ENCODE results near the gene VWA8. TPM values are rescaled to one million over a fixed set of nuclear protein-coding genes. Genes with fewer than 3 reads are reported as not detected.

The VWA8 gene
- polyA plus RNA-seq, 1 of the 3 experiments (the other 2 are of a cell fraction) = 5.5 TPM

DNA sequence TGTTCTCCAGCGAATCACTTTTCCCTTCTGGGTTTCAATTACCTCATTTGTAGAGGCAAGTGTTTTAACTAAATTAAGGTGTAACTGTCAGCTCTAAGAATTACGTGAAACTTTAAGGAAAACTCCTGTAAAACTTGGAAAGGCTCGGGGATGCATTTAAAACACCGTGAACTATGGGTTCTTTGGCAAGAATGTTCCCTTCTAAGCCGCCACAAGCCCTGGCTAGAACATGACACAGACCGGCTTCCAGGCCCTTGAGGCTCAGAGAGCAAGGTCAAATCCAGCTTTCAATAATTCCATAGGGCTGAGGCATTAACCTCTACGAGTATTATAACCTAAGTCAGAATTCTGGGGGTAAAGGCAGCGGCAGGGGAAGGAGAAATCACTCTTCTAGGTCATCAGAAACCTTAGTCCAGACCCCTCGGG is 685 bp downstream of the VWA8 start:
- peak overlapping the region; percentile 76 for H3K9ac ChIP-seq
- H3K4me3 ChIP-seq (ENCODE audit: low read depth in 2 of 2, low read length in 1 of 2) = peak overlapping the region; percentile 85 to 86
- H4K20me1 ChIP-seq (ENCODE audit: insufficient read depth) = no peaks in the 10 kb centered on the region
- H3K4me1 ChIP-seq (ENCODE audit: control insufficient read depth in 1 of 2, insufficient read depth in 2 of 2, low read depth in 1 of 2, low read length in 1 of 2) = peaks cover 0 to 5% of the 10 kb centered on the region in 2 experiments; a peak in 2 of 4 replicates
- peak overlapping the region; percentile 72 to 78; a peak in 3 of 4 replicates for H3K27ac ChIP-seq (ENCODE audit: low read depth in 2 of 2, low read length in 1 of 2)
- no peaks in the 10 kb centered on the region for H3K27me3 ChIP-seq (ENCODE audit: insufficient read depth)
- H3K4me2 ChIP-seq = peak overlapping the region; percentile 92
- peak overlapping the region; percentile 94 for H2AFZ ChIP-seq (ENCODE audit: low read depth)
- 36% methylated on average over 8 of the region's 9 CpGs for WGBS (ENCODE audit: low lambda C conversion rate)
- H3K79me2 ChIP-seq (ENCODE audit: insufficient read depth) = peaks cover 44% of the 10 kb centered on the region
- no peak for DNase-seq
- H3K9me3 ChIP-seq = no peaks in the 10 kb centered on the region
- no peaks in the 10 kb centered on the region for H3K36me3 ChIP-seq (replicated peaks in 1 of 2; ENCODE audit: control insufficient read depth in 1 of 2, insufficient read depth in 2 of 2, low read length in 1 of 2)
- ChIA-PET CTCF (interaction anchor here (1.1 to 2.0 kb wide), 2 partner anchors 81 to 292 kb away, joined by 5 to 6 read pairs; no protein-coding TSS in a partner anchor), POLR2A (no interaction called here)
- H3F3A ChIP-seq (replicated peaks; ENCODE audit: insufficient read depth) = peaks cover 3% of the 10 kb centered on the region
- no peak for TF ChIP-seq ELF1 (IDR thresholded peaks at IDR 0.05)
- no peak for TF ChIP-seq RFX5 (IDR thresholded peaks at IDR 0.05; ENCODE audit: low read length)
- TF ChIP-seq MXI1 (IDR thresholded peaks at IDR 0.05; ENCODE audit: low read depth, low read length) = no peak
- no peak for TF ChIP-seq CHD2 (IDR thresholded peaks at IDR 0.05; ENCODE audit: low read length, partially characterized antibody)
- TF ChIP-seq SIN3A (IDR thresholded peaks at IDR 0.05; ENCODE audit: borderline replicate concordance, low read depth, low read length) = no peak
- TF ChIP-seq, protein P1, sequence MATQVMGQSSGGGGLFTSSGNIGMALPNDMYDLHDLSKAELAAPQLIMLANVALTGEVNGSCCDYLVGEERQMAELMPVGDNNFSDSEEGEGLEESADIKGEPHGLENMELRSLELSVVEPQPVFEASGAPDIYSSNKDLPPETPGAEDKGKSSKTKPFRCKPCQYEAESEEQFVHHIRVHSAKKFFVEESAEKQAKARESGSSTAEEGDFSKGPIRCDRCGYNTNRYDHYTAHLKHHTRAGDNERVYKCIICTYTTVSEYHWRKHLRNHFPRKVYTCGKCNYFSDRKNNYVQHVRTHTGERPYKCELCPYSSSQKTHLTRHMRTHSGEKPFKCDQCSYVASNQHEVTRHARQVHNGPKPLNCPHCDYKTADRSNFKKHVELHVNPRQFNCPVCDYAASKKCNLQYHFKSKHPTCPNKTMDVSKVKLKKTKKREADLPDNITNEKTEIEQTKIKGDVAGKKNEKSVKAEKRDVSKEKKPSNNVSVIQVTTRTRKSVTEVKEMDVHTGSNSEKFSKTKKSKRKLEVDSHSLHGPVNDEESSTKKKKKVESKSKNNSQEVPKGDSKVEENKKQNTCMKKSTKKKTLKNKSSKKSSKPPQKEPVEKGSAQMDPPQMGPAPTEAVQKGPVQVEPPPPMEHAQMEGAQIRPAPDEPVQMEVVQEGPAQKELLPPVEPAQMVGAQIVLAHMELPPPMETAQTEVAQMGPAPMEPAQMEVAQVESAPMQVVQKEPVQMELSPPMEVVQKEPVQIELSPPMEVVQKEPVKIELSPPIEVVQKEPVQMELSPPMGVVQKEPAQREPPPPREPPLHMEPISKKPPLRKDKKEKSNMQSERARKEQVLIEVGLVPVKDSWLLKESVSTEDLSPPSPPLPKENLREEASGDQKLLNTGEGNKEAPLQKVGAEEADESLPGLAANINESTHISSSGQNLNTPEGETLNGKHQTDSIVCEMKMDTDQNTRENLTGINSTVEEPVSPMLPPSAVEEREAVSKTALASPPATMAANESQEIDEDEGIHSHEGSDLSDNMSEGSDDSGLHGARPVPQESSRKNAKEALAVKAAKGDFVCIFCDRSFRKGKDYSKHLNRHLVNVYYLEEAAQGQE (IDR thresholded peaks at IDR 0.05; ENCODE audit: low read depth, low read length) = no peak
- no peak for TF ChIP-seq TEAD4 (IDR thresholded peaks at IDR 0.05; ENCODE audit: borderline replicate concordance, insufficient read depth)
- TF ChIP-seq TCF12 (IDR thresholded peaks at IDR 0.05) = no peak
- TF ChIP-seq MEF2A (IDR thresholded peaks at IDR 0.05; ENCODE audit: borderline replicate concordance, low read depth) = no peak
- no peak for TF ChIP-seq POLR2AphosphoS5 (IDR thresholded peaks at IDR 0.05; ENCODE audit: low read depth, low read length)
- H3K9me2 ChIP-seq = no peaks in the 10 kb centered on the region

DNA sequence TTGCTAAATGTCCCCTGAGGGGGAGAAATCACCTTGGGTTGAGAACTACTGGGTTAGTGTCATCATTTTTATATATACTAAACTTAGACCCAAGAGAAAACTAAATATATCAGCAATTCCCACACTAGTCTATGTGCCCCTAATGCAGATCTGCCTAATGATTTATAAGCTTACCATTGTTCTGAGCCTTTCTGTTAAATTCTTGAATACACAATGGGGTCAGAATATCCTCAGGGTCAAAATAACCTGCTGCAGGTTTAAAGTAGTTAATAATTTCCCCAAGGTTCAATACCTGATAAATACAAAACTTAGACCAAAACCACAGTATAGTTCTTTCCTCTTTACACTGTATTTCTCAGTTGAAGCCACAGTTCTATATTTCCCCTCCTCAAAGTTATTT is 4.6 kb downstream of the VWA8 start:
- no peaks in the 10 kb centered on the region for H3K36me3 ChIP-seq (replicated peaks in 1 of 2; ENCODE audit: control insufficient read depth in 1 of 2, insufficient read depth in 2 of 2, low read length in 1 of 2)
- H3K4me1 ChIP-seq (ENCODE audit: control insufficient read depth in 1 of 2, insufficient read depth in 2 of 2, low read depth in 1 of 2, low read length in 1 of 2) = peaks cover 0 to 2% of the 10 kb centered on the region in 2 experiments; a peak in 2 of 4 replicates
- H3K4me3 ChIP-seq (ENCODE audit: low read depth in 2 of 2, low read length in 1 of 2) = no peak overlapping the region
- H3K27ac ChIP-seq (ENCODE audit: low read depth in 2 of 2, low read length in 1 of 2) = no peak overlapping the region
- H3K9me2 ChIP-seq = no peaks in the 10 kb centered on the region
- POLR2A ChIA-PET = no interaction called here
- peaks cover 55% of the 10 kb centered on the region for H3K79me2 ChIP-seq (ENCODE audit: insufficient read depth)
- H2AFZ ChIP-seq (ENCODE audit: low read depth) = no peak overlapping the region
- no peaks in the 10 kb centered on the region for H3K27me3 ChIP-seq (ENCODE audit: insufficient read depth)
- H4K20me1 ChIP-seq (ENCODE audit: insufficient read depth) = no peaks in the 10 kb centered on the region
- CTCF ChIA-PET = no interaction called here
- H3K9me3 ChIP-seq = no peaks in the 10 kb centered on the region
- H3F3A ChIP-seq (replicated peaks; ENCODE audit: insufficient read depth) = peaks cover under 1% of the 10 kb centered on the region
- H3K4me2 ChIP-seq = no peak overlapping the region
- no peak overlapping the region for H3K9ac ChIP-seq
- TF ChIP-seq, protein P2, sequence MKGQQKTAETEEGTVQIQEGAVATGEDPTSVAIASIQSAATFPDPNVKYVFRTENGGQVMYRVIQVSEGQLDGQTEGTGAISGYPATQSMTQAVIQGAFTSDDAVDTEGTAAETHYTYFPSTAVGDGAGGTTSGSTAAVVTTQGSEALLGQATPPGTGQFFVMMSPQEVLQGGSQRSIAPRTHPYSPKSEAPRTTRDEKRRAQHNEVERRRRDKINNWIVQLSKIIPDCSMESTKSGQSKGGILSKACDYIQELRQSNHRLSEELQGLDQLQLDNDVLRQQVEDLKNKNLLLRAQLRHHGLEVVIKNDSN (IDR thresholded peaks at IDR 0.05; ENCODE audit: borderline replicate concordance, low read depth) = no peak
- TF ChIP-seq, protein P1 (IDR thresholded peaks at IDR 0.05; ENCODE audit: low read depth, low read length) = no peak
- TF ChIP-seq, protein P3, sequence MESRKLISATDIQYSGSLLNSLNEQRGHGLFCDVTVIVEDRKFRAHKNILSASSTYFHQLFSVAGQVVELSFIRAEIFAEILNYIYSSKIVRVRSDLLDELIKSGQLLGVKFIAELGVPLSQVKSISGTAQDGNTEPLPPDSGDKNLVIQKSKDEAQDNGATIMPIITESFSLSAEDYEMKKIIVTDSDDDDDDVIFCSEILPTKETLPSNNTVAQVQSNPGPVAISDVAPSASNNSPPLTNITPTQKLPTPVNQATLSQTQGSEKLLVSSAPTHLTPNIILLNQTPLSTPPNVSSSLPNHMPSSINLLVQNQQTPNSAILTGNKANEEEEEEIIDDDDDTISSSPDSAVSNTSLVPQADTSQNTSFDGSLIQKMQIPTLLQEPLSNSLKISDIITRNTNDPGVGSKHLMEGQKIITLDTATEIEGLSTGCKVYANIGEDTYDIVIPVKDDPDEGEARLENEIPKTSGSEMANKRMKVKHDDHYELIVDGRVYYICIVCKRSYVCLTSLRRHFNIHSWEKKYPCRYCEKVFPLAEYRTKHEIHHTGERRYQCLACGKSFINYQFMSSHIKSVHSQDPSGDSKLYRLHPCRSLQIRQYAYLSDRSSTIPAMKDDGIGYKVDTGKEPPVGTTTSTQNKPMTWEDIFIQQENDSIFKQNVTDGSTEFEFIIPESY (IDR thresholded peaks at IDR 0.05; ENCODE audit: borderline replicate concordance, low read depth) = no peak
- TF ChIP-seq TEAD4 (IDR thresholded peaks at IDR 0.05; ENCODE audit: borderline replicate concordance, insufficient read depth) = no peak
- TF ChIP-seq POLR2AphosphoS5 (IDR thresholded peaks at IDR 0.05; ENCODE audit: low read depth, low read length) = no peak
- TF ChIP-seq FOXM1 (IDR thresholded peaks at IDR 0.05; ENCODE audit: low read depth) = no peak
- no peak for DNase-seq
